ENCODE measurements around the gene ZG16B. TPM values are rescaled to one million over a fixed set of nuclear protein-coding genes. Genes with fewer than 3 reads are reported as not detected.

Gene ZG16B
- total RNA-seq, 4 donors from 2014 or later = 1.3 to 15.9 TPM; not detected in 2

DNA sequence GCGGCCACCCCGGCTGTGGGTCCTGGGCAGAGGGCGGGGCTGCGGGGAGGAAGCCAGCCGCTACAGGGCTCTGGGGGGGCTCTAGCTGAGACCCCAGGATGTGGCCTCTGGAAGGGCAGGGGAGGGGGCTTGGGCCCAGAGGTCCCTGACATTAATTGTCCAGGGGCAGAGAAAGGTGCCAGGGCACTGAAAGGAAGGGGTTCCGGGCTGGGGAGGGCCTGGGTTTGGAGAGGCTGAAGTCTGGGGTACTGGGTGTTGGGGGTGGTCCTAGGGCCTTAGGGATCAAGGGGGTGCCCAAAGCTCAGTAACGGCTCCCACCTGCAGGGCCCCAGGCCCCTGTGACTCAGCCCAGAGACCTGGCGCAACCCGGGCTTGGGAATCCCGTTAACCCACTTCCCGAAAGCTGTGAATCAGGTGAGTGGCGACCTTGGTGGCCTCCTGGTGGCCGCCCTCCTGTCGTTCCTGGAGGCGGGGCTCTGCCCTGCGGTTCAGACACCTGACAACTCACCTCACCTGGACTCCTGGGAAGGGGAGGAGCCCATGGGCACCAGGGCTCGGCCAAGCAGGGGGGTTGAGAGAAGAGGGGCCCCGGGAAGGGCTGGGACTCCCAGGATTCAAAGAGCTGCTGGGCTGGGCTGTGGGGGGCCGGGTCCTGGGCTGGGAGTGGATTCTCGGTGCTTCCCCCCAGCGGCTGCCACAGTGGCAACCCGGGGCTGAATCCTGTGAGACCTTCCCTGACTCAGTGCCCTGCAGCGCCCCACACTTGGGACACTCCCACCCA, 28.3 kb downstream of the ZG16B start:
- Histone ChIP-seq H3K9me3 (no peaks in the 10 kb centered on the region), H3K4me3 (no peak overlapping the region), H3K36me3 (no peaks in the 10 kb centered on the region), H3K27me3 (peaks cover 0 to 13% of the 10 kb centered on the region in 2 donors), H3K27ac (no peak overlapping the region), H3K4me1 (no peaks in the 10 kb centered on the region)
- no peak for DNase-seq
- intact Hi-C loops (cut with DNase I; ENCODE audit: low total_unique reads) = no loop called here
- TF ChIP-seq POLR2A (IDR thresholded peaks at IDR 0.05) = no peak
- TF ChIP-seq, protein P1, sequence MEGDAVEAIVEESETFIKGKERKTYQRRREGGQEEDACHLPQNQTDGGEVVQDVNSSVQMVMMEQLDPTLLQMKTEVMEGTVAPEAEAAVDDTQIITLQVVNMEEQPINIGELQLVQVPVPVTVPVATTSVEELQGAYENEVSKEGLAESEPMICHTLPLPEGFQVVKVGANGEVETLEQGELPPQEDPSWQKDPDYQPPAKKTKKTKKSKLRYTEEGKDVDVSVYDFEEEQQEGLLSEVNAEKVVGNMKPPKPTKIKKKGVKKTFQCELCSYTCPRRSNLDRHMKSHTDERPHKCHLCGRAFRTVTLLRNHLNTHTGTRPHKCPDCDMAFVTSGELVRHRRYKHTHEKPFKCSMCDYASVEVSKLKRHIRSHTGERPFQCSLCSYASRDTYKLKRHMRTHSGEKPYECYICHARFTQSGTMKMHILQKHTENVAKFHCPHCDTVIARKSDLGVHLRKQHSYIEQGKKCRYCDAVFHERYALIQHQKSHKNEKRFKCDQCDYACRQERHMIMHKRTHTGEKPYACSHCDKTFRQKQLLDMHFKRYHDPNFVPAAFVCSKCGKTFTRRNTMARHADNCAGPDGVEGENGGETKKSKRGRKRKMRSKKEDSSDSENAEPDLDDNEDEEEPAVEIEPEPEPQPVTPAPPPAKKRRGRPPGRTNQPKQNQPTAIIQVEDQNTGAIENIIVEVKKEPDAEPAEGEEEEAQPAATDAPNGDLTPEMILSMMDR (IDR thresholded peaks at IDR 0.05) = no peak

DNA sequence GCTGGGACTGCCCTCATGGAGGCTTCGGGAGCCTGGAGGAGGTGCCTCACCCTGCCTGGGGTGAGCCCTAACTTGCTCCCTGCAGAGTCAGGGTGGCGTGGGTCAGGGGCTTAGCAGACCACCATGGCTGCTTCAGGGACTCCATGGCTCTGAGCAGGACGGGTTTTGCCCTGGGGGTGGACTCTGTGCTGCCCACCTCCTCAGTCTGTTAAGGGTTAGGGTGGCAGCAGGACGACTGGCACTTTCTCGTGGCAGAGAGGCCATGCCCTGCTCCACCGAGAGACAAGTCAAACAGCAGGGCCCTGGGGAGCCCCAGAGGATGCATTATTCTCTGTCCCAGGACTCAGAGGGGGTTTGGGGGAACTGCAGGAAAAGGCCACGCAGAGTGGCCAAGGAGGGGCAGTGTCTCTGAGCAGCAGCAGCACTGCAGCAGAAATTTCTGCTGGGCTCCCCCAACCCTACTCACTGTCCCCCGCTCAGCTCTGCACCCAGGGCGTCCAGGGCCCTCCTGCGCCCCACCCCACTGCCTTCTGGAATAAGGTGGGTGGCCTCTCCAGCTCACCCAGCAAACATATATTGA, 29.7 kb downstream of the ZG16B start:
- Histone ChIP-seq H3K27me3 (peaks cover 0 to 13% of the 10 kb centered on the region in 2 donors), H3K27ac (no peak overlapping the region)
- intact Hi-C loops (cut with DNase I; ENCODE audit: low total_unique reads) = no loop called here

DNA sequence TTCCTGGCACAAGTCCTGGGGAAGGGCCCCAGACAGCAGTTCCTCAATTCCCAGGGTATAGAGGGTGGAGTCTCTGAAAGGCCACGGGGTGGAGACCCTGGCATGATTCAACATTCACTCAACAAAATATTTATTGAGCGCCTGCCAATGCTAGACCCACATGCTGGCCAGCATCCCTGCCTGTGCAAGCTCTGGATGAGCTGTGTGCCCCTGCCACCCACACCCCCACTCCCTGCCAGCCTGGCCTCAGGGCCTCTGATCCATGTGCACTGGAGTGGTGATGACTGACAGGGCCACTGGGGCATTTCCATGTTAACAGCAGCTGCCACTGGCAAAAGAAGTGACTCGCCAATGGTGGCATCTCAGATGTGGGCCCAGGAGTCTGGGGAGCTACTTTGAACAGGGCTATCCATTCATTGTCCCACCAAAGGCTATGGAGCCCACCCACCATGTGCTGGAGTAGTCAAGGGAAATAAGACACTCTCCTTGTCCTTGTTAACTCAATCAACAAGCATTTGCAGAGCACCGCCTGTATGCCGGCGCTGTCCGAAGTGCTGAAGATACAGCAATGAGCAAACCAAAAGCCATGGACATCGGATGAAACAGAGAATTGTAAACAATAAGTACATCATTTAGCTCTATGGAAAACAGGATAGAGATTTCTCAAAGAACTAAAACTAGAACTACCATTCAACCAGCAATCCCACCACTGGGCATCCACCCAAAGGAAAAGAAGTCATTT, 30.9 kb downstream of the ZG16B start:
- H3K36me3 ChIP-seq = no peaks in the 10 kb centered on the region
- TF ChIP-seq, protein P1 (IDR thresholded peaks at IDR 0.05) = no peak
- TF ChIP-seq POLR2A (IDR thresholded peaks at IDR 0.05) = no peak
- H3K4me3 ChIP-seq = no peak overlapping the region
- H3K4me1 ChIP-seq = no peaks in the 10 kb centered on the region
- H3K27me3 ChIP-seq = peaks cover 0 to 13% of the 10 kb centered on the region in 2 donors
- H3K27ac ChIP-seq = no peak overlapping the region
- DNase-seq = no peak
- intact Hi-C loops (cut with DNase I; ENCODE audit: low total_unique reads) = no loop called here
- no peaks in the 10 kb centered on the region for H3K9me3 ChIP-seq

More for the DNA sequence above, 29.7 kb downstream of the ZG16B start:
- Histone ChIP-seq H3K36me3 (no peaks in the 10 kb centered on the region), H3K4me1 (no peaks in the 10 kb centered on the region), H3K9me3 (no peaks in the 10 kb centered on the region), H3K4me3 (no peak overlapping the region)
- DNase-seq = no peak
- TF ChIP-seq POLR2A (IDR thresholded peaks at IDR 0.05) = no peak
- TF ChIP-seq, protein P1 (IDR thresholded peaks at IDR 0.05) = no peak

DNA sequence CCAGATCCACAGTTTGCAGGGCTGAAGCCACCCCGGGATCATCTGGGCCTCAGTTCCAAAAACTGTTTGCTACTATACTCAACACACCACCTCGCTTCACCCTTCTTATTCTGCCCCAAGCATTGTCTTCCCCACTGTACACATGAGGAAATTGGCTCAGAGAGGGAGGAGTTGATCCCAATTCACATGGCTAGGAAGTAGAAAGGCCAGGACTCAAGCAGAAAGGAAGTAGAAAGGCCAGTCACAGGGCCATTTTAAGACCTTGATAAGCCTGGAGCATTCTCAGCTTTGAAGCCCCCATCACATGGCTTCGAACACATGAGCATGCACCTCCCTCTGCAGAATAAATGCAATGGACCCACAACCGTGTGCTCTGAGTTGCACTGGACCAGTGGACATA, 35.5 kb downstream of the ZG16B start:
- intact Hi-C loops (cut with DNase I; ENCODE audit: low total_unique reads) = no loop called here
- no peak for DNase-seq

More for the DNA sequence above, 35.5 kb downstream of the ZG16B start:
- H3K4me3 ChIP-seq = no peak overlapping the region
- H3K27me3 ChIP-seq = no peaks in the 10 kb centered on the region
- H3K4me1 ChIP-seq = no peaks in the 10 kb centered on the region
- no peaks in the 10 kb centered on the region for H3K9me3 ChIP-seq
- no peaks in the 10 kb centered on the region for H3K36me3 ChIP-seq
- TF ChIP-seq, protein P1 (IDR thresholded peaks at IDR 0.05) = no peak
- no peak for TF ChIP-seq POLR2A (IDR thresholded peaks at IDR 0.05)
- H3K27ac ChIP-seq = no peak overlapping the region
